ENCODE data around the gene SLCO3A1.
A peak's percentile ranks its signal among the peaks of the same experiment; 100 is the strongest.

The SLCO3A1 gene

DNA sequence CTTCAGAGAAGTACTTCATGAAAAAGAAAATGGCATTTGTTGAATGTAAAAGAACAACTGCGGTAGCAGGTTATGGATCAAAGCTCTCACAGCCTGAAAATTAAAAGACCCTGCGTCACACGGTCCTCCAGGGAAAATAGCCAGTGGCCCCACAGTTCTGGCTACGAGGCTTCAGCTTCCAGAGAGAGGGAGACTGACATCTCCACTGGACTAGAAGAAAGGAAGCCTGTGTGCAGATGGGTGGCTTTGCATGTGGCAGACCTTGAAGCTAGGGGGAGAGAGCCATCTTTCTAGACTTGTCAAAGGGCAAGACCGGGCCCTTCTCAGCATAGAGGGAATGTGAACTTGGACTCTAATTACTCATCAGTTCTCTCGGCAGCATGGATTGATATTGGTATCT lies 159.4 kb downstream of the SLCO3A1 start:
- ChIA-PET POLR2A (ENCODE audit: low non-redundant PET) (no interaction called here), CTCF (interaction anchor here (0.7 kb wide), 1 partner anchor 129 kb away, joined by 4 read pairs; no protein-coding TSS in a partner anchor)
- H3K27ac ChIP-seq = no peak overlapping the region
- TF ChIP-seq CTCF (conservative IDR thresholded peaks at IDR 0.05; ENCODE audit: low read depth) = no peak
- no peak for DNase-seq (ENCODE audit: low spot score)

DNA sequence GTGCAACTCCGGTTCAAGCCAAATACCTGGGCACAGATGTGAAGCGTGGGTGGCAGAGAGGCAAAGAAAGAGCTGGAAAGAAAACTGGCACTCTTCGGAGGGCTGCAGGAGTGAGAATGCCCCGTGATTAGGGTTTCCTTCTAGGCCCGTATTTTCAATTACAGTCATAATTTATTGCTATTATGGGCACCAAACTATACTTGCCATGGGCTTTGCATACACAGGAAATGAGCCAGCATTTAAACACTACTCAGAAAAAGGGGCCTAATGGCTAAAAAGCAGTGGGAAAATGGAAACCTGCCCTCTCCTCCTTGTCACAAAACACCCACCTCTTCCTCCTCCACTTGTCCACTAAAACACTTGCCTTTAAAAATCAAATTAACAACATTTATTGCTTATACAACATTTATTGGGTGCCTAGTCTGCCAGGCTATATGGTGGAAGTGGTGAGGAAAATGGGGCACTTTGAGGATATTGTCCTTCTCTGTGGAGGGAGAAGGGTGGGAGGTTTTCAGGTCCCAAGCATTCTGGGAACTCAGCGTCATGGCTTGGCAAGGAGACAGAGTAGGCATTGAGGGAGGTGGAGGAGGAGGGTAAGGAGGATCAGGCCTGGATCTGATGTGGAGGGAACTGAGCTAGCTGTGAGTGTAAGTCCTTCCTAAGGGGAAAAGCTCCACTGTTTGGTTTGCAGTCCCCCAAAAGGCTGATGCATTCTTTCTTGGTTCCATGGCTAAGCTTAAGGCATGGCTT lies 160.9 kb downstream of the SLCO3A1 start:
- CTCF ChIA-PET = no interaction called here
- no peak for DNase-seq (ENCODE audit: low spot score)
- no peak for TF ChIP-seq CTCF (conservative IDR thresholded peaks at IDR 0.05; ENCODE audit: low read depth)
- H3K27ac ChIP-seq = no peak overlapping the region
- POLR2A ChIA-PET (ENCODE audit: low non-redundant PET) = no interaction called here

DNA sequence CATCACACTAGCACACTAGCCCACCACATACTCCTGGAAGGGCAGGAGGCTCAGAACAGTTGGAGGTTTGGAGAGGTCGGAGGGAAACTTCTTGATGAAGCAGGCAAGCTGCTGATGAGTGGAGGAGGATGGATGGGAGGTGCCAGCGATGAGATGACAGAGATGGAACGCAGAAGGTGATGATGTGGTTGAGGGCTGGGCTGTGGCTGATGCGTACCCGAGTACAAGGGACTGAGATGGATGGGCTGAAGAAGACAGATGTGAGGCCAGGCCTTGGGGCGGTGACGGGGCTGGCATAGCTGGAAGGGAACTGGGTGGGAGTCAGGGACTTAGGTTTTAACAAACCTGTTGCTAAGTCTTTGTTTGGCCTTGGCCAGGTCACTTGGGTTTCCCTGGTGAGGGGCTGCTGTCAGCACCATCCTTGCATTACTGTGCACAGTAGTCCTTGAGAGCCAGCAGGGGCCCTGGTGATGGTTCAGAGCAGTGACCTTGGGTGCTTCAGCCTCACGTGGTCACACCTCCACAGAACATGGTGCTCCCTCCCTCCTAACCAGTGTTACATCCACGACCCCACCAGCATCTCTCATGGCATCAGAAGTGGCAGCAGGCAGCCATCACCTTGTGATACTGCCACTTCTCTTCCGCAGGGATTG lies 164.5 kb downstream of the SLCO3A1 start:
- ChIA-PET CTCF (no interaction called here), POLR2A (ENCODE audit: low non-redundant PET) (no interaction called here)
- no peak for TF ChIP-seq CTCF (conservative IDR thresholded peaks at IDR 0.05; ENCODE audit: low read depth)
- DNase-seq (ENCODE audit: low spot score) = no peak
- peak overlapping the region; percentile 31; the same call in 1 of the 2 replicates for H3K27ac ChIP-seq

GRCh38 chr15:92018535-92019239 lies 165.2 kb downstream of the SLCO3A1 start:
- no peak for TF ChIP-seq CTCF (conservative IDR thresholded peaks at IDR 0.05; ENCODE audit: low read depth)
- ChIA-PET CTCF (interaction anchor here (0.5 kb wide), 1 partner anchor 60 kb away, joined by 3 read pairs; no protein-coding TSS in a partner anchor), POLR2A (ENCODE audit: low non-redundant PET) (no interaction called here)
- peak overlapping the region; percentile 31 for H3K27ac ChIP-seq
- peak; percentile 33 for DNase-seq (ENCODE audit: low spot score)

- no peak for DNase-seq (ENCODE audit: low spot score)
Measured at GRCh38 chr15:92019706-92020105, 166.2 kb downstream of the SLCO3A1 start.

More at GRCh38 chr15:92019706-92020105, 166.2 kb downstream of the SLCO3A1 start:
- ChIA-PET CTCF (interaction anchor here (0.5 kb wide), 1 partner anchor 678 kb away, joined by 3 read pairs; no protein-coding TSS in a partner anchor), POLR2A (ENCODE audit: low non-redundant PET) (no interaction called here)
- H3K27ac ChIP-seq = peak overlapping the region; percentile 31; the same call in 1 of the 2 replicates
- TF ChIP-seq CTCF (conservative IDR thresholded peaks at IDR 0.05; ENCODE audit: low read depth) = no peak
